HL-60 (cell line): ENCODE data around the gene NF2.

ENCODE experiments used
- DNase-seq, 2 experiments: peaks; one replicate each; pipeline ENCODE4 v3.0.0-alpha.2; 2010 to 2020; ENCODE audit warnings: low read depth in 1 of 2, low spot score in 1 of 2
- H3K27ac ChIP-seq: fragments of 250-450 bp; sonication (Bioruptor Pico); replicated peaks from 2 replicates; pipeline ENCODE4 v1.5.1; 2020; ENCODE audit warnings: mild to moderate bottlenecking, moderate library complexity
- H3K27me3 ChIP-seq: fragments of 250-450 bp; sonication (Bioruptor Pico); 2 replicates; pipeline ENCODE4 v1.5.1; 2021; ENCODE audit warnings: mild to moderate bottlenecking, moderate library complexity; ENCODE audit not compliant: insufficient read depth, poor library complexity, severe bottlenecking
- H3K4me3 ChIP-seq: replicated peaks from 2 replicates; pipeline ENCODE4 v1.5.1; 2011; ENCODE audit warnings: mild to moderate bottlenecking, control low read depth, low read length; ENCODE audit not compliant: insufficient read depth
- GABPA ChIP-seq: IDR thresholded peaks from 2 replicates; pipeline ENCODE4 v1.6.1; 2012; ENCODE audit warnings: low read depth
- POLR2AphosphoS5 ChIP-seq: IDR thresholded peaks from 2 replicates; pipeline ENCODE4 v1.6.1; 2012; ENCODE audit warnings: low read depth
- SPI1 ChIP-seq: IDR thresholded peaks from 2 replicates; pipeline ENCODE4 v1.6.1; 2012; ENCODE audit warnings: low read depth, mild to moderate bottlenecking, borderline replicate concordance
- TF ChIP-seq, protein P1 (sequence below): IDR thresholded peaks from one replicate; pipeline ENCODE4 v1.5.1; 2011; ENCODE audit warnings: low read length, control low read depth, inconsistent platforms; ENCODE audit not compliant: insufficient read depth
- TF ChIP-seq, protein P2 (sequence below): IDR thresholded peaks from 2 replicates; pipeline ENCODE4 v1.6.1; 2012; ENCODE audit warnings: low read depth; ENCODE audit not compliant: insufficient replicate concordance

NF2 gene

DNA sequence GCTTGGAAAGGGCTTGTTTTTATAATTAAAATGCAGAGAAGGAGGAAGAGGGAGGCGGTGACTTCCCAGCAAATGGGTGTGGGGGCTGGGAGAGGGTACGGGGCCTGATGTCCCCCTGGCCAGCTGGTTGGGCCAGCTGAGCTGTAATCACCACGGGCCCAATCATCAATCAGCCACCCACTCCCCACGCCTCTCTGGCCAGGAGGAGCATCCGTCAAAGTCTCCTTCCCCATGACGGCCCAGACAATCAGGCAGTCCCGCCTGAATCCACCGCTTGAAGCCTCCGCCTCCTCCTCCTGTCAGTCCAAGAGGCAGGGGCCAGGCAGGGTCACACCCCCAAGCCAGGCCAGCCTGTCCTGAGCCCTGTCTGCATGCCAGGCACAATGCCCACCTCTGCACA is 103.1 kb downstream of the NF2 start:
- TF ChIP-seq, protein P1, sequence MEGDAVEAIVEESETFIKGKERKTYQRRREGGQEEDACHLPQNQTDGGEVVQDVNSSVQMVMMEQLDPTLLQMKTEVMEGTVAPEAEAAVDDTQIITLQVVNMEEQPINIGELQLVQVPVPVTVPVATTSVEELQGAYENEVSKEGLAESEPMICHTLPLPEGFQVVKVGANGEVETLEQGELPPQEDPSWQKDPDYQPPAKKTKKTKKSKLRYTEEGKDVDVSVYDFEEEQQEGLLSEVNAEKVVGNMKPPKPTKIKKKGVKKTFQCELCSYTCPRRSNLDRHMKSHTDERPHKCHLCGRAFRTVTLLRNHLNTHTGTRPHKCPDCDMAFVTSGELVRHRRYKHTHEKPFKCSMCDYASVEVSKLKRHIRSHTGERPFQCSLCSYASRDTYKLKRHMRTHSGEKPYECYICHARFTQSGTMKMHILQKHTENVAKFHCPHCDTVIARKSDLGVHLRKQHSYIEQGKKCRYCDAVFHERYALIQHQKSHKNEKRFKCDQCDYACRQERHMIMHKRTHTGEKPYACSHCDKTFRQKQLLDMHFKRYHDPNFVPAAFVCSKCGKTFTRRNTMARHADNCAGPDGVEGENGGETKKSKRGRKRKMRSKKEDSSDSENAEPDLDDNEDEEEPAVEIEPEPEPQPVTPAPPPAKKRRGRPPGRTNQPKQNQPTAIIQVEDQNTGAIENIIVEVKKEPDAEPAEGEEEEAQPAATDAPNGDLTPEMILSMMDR = no peak
- TF ChIP-seq GABPA = no peak
- TF ChIP-seq, protein P2, sequence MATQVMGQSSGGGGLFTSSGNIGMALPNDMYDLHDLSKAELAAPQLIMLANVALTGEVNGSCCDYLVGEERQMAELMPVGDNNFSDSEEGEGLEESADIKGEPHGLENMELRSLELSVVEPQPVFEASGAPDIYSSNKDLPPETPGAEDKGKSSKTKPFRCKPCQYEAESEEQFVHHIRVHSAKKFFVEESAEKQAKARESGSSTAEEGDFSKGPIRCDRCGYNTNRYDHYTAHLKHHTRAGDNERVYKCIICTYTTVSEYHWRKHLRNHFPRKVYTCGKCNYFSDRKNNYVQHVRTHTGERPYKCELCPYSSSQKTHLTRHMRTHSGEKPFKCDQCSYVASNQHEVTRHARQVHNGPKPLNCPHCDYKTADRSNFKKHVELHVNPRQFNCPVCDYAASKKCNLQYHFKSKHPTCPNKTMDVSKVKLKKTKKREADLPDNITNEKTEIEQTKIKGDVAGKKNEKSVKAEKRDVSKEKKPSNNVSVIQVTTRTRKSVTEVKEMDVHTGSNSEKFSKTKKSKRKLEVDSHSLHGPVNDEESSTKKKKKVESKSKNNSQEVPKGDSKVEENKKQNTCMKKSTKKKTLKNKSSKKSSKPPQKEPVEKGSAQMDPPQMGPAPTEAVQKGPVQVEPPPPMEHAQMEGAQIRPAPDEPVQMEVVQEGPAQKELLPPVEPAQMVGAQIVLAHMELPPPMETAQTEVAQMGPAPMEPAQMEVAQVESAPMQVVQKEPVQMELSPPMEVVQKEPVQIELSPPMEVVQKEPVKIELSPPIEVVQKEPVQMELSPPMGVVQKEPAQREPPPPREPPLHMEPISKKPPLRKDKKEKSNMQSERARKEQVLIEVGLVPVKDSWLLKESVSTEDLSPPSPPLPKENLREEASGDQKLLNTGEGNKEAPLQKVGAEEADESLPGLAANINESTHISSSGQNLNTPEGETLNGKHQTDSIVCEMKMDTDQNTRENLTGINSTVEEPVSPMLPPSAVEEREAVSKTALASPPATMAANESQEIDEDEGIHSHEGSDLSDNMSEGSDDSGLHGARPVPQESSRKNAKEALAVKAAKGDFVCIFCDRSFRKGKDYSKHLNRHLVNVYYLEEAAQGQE = no peak
- DNase-seq = no peak
- no peaks in the 10 kb centered on the region for H3K27me3 ChIP-seq
- H3K4me3 ChIP-seq = no peak overlapping the region
- H3K27ac ChIP-seq = no peak overlapping the region

DNA sequence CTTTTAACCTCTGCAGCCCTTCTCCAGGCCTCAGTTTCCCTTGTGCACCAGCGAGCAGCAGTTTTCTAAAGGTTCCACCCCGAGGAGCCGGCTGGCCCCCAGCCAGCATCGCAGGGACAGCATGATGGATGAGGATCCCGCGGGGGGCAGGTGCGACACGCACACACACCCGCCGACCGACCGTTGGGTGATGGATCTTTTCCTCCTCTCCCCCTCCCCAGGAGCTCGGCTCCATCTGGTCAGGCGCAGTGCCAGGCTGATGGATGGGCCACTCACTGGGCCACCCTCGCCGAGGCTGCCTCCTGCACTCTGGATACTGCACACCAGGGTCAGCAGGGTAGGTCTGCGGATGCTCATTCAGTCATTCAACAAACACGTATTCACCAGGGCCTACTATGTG is 103.6 kb downstream of the NF2 start:
- Histone ChIP-seq H3K27ac (no peak overlapping the region), H3K27me3 (peaks cover 5% of the 10 kb centered on the region), H3K4me3 (no peak overlapping the region)
- TF ChIP-seq GABPA = no peak
- TF ChIP-seq POLR2AphosphoS5 = no peak
- TF ChIP-seq, protein P2 = no peak
- TF ChIP-seq, protein P1 = no peak
- TF ChIP-seq SPI1 = no peak
- no peak for DNase-seq

DNA sequence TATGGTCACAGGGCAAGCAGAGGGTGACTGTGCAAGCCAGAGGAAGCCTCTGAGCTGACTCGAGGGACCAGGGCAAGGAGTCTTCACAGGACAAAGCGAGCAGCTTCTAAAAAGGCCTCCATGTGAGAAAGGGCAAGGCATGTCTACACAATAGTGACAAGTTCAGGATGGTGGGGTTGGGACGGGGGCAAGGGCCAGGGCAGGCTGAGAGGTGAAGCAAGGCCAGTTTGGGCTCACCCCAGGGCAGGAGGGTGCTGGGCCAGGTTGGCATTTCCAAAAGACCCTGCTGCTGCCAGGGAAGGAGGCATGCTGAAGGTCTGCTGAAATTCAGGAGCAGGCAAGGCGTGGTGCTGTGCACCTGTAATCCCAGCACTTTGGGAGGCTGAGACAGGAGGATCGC is 104.0 kb downstream of the NF2 start:
- no peak for DNase-seq
- no peak for TF ChIP-seq GABPA
- TF ChIP-seq, protein P1 = no peak
- TF ChIP-seq, protein P2 = no peak
- TF ChIP-seq POLR2AphosphoS5 = no peak
- TF ChIP-seq SPI1 = no peak
- Histone ChIP-seq H3K27ac (no peak overlapping the region), H3K27me3 (peaks cover 6% of the 10 kb centered on the region), H3K4me3 (no peak overlapping the region)
